HepG2 (cell line): ENCODE measurements around the gene SSPN. TPM values are rescaled to one million over a fixed set of nuclear protein-coding genes. Genes with fewer than 3 reads are reported as not detected.

Experiments used
- ATAC-seq: fragments of 200-7000 bp; cut with Tn5 transposase; 3 replicates; pipeline ENCODE4 v1.9.1; 2020; ENCODE audit warnings: mild to moderate bottlenecking, moderate library complexity
- BruUV-seq: library from RNA; stranded (reverse); fragments of 400-500 nt; replicated peaks from 2 replicates; lab custom pipeline; 2021; lab: Mats Ljungman, UMichigan
- CTCF ChIA-PET: fragments of 300-600 bp; formaldehyde crosslinking; extraction: SDS; loops from one replicate; lab custom pipeline; 2021; ENCODE audit warnings: low total read pairs, inconsistent platforms, low intra/inter-chr PET ratio; lab: Yijun Ruan, JAX
- POLR2A ChIA-PET: fragments of 350-600 bp; sonication (Branson Sonifier 250); formaldehyde crosslinking; loops from one replicate; lab custom pipeline; 2020; ENCODE audit warnings: antibody characterized with exemption, inconsistent platforms; lab: Yijun Ruan, JAX
- DNase-seq: peaks from one replicate; pipeline ENCODE4 v3.0.0-alpha.2; 2015; ENCODE audit warnings: low spot score
- FAIRE-seq: peaks from 3 replicates; lab custom pipeline; 2011; peaks lifted over from hg19 to GRCh38; lab: Jason Lieb, UNC
- H2AFZ ChIP-seq: one replicate; pipeline ENCODE4 v1.6.1; 2011; ENCODE audit warnings: low read length, inconsistent platforms
- H3K27ac ChIP-seq: fragments of 300-600 bp; 3 replicates; pipeline ENCODE4 v1.8.0; 2011; ENCODE audit warnings: mixed run types, mild to moderate bottlenecking, mixed read lengths, low read length, inconsistent platforms; ENCODE audit not compliant: insufficient read depth; ENCODE audit errors: extremely low read length
- H3K27me3 ChIP-seq, 2 experiments: fragments of 200-600 bp in 1 of 2; 2 replicates in 1 of 2; 3 replicates in 1 of 2; pipeline versions ENCODE4 v1.6.0 to v1.8.0; 2011; ENCODE audit warnings: low read length in 2 of 2, mild to moderate bottlenecking in 2 of 2, moderate library complexity in 2 of 2, inconsistent platforms in 1 of 2; ENCODE audit not compliant: insufficient read depth in 2 of 2, control insufficient read depth in 1 of 2
- H3K36me3 ChIP-seq, 2 experiments: fragments of 200-600 bp in 1 of 2; replicated peaks in 1 of 2; 2 replicates in 1 of 2; 3 replicates in 1 of 2; pipeline versions ENCODE4 v1.5.1 to v1.8.0; 2011; ENCODE audit warnings: low read length in 2 of 2, inconsistent platforms in 1 of 2; ENCODE audit not compliant: insufficient read depth in 2 of 2, control insufficient read depth in 1 of 2
- H3K4me1 ChIP-seq: 2 replicates; pipeline ENCODE4 v1.5.1; 2012; ENCODE audit warnings: low read length, inconsistent platforms; ENCODE audit not compliant: insufficient read depth
- H3K4me2 ChIP-seq: 2 replicates; pipeline ENCODE4 v1.6.0; 2011; ENCODE audit warnings: low read depth, low read length, inconsistent platforms
- H3K4me3 ChIP-seq, 3 experiments: fragments of 200-600 bp in 1 of 3; sonication (generic), shearing (Covaris generic) in 1 of 3; replicated peaks in 1 of 3; 2 replicates each; pipeline ENCODE4 v1.5.1; 2011 to 2016; ENCODE audit warnings: low read length in 3 of 3, inconsistent platforms in 2 of 3, low read depth in 2 of 3, mild to moderate bottlenecking in 2 of 3, control low read depth in 1 of 3, mixed read lengths in 1 of 3; ENCODE audit not compliant: insufficient read depth in 1 of 3
- H3K79me2 ChIP-seq: one replicate; pipeline ENCODE4 v1.6.1; 2011; ENCODE audit warnings: low read length, inconsistent platforms; ENCODE audit not compliant: insufficient read depth
- H3K9ac ChIP-seq: 2 replicates; pipeline ENCODE4 v1.6.0; 2011; ENCODE audit warnings: mild to moderate bottlenecking, low read depth, low read length, inconsistent platforms; ENCODE audit not compliant: insufficient read depth
- H3K9me3 ChIP-seq: 2 replicates; pipeline ENCODE4 v1.5.1; 2012; ENCODE audit warnings: mild to moderate bottlenecking, low read length
- H4K20me1 ChIP-seq: 2 replicates; pipeline ENCODE4 v1.6.0; 2011; ENCODE audit warnings: inconsistent platforms, mild to moderate bottlenecking, low read length, moderate library complexity; ENCODE audit not compliant: insufficient read depth
- DNMT1 ChIP-seq: sonication (generic); formaldehyde crosslinking; IDR thresholded peaks from 2 replicates; pipeline ENCODE4 v1.5.1; 2020; ENCODE audit warnings: mild to moderate bottlenecking, missing genetic modification reagents
- HOMEZ ChIP-seq: IDR thresholded peaks from 2 replicates; pipeline ENCODE4 v1.6.1; 2016; ENCODE audit warnings: low read depth
- MBD4 ChIP-seq: IDR thresholded peaks from 2 replicates; pipeline ENCODE4 v1.6.1; 2012; ENCODE audit warnings: low read length, inconsistent platforms, borderline replicate concordance
- MTA1 ChIP-seq: sonication (generic); formaldehyde crosslinking; IDR thresholded peaks from 2 replicates; pipeline ENCODE4 v1.4.0; 2020; ENCODE audit warnings: missing genetic modification reagents, mild to moderate bottlenecking, borderline replicate concordance
- NFIB ChIP-seq: sonication (generic); formaldehyde crosslinking; IDR thresholded peaks from 2 replicates; pipeline ENCODE4 v1.9.0; 2021; ENCODE audit warnings: missing genetic modification reagents, mild to moderate bottlenecking, borderline replicate concordance
- NR1H2 ChIP-seq: sonication (generic); formaldehyde crosslinking; IDR thresholded peaks from 2 replicates; pipeline ENCODE4 v1.8.1; 2022; ENCODE audit warnings: low read depth, missing genetic modification reagents, borderline replicate concordance
- ONECUT2 ChIP-seq: sonication (generic); formaldehyde crosslinking; IDR thresholded peaks from 2 replicates; pipeline ENCODE4 v1.4.0; 2020; ENCODE audit warnings: missing genetic modification reagents
- THYN1 ChIP-seq: sonication (generic); formaldehyde crosslinking; IDR thresholded peaks from 2 replicates; pipeline ENCODE4 v1.8.1; 2023; ENCODE audit warnings: low read depth, mild to moderate bottlenecking, moderate library complexity, missing genetic modification reagents, borderline replicate concordance
- ZNF335 ChIP-seq: sonication (generic); formaldehyde crosslinking; IDR thresholded peaks from 2 replicates; pipeline ENCODE4 v1.4.0; 2020; ENCODE audit warnings: missing genetic modification reagents
- ZNF501 ChIP-seq: sonication (generic); formaldehyde crosslinking; IDR thresholded peaks from 2 replicates; pipeline ENCODE4 v1.5.1; 2020; ENCODE audit warnings: mild to moderate bottlenecking, moderate library complexity, missing genetic modification reagents
- ZNF747 ChIP-seq: sonication (generic); formaldehyde crosslinking; IDR thresholded peaks from 2 replicates; pipeline ENCODE4 v1.8.1; 2023; ENCODE audit warnings: missing genetic modification reagents, mild to moderate bottlenecking, borderline replicate concordance
- ZUFSP ChIP-seq: sonication (generic); formaldehyde crosslinking; IDR thresholded peaks from 2 replicates; pipeline ENCODE4 v1.9.0; 2021; ENCODE audit warnings: missing genetic modification reagents, mild to moderate bottlenecking, borderline replicate concordance
- WGBS: methylation state at CpG from one replicate; pipeline ENCODE4 v1.1.6; 2017; ENCODE audit warnings: low lambda C conversion rate; 5-methylcytosine and 5-hydroxymethylcytosine counted together
- in situ Hi-C: cut with HindIII; loops from 2 replicates; pipeline ENCODE4 v1.10.0; 2017; ENCODE audit warnings: low pct_unique_long_range_greater_than_20kb; ENCODE audit not compliant: extremely low pct_ligation_motif_present
- intact Hi-C: fragments of 100-400 bp; cut with micrococcal nuclease; formaldehyde crosslinking; loops from one replicate; pipeline ENCODE4 v1.10.0; 2022; ENCODE audit not compliant: unreplicated experiment
- polyA plus RNA-seq, 8 experiments: library from polyadenylated mRNA; depleted of rRNA in 3 of 8; stranded (reverse) in 7 of 8; unstranded in 1 of 8; fragments of >200 nt; fragmentation: Illumina TruSeq in 4 of 8; extraction: Trizol in 4 of 8; gene quantifications; 2 replicates each; pipeline versions ENCODE4 v1.2.1 to v1.2.3, GENCODE V29; 2011 to 2016; ENCODE audit warnings: low read depth in 4 of 8, missing spikeins in 1 of 8, mixed read lengths in 1 of 8; ENCODE audit not compliant: insufficient read depth in 1 of 8
- total RNA-seq, 5 experiments: library from RNA; depleted of rRNA; stranded (reverse); fragments of >200 nt; fragmentation: Illumina TruSeq; extraction: Trizol; gene quantifications; 2 replicates each; pipeline ENCODE4 v1.2.3, GENCODE V29; 2016; ENCODE audit warnings: low read depth in 1 of 5

SSPN gene
- total and polyA plus RNA-seq, 2 of the 13 experiments (the other 11 are each of a cell fraction or from before 2014, with no cell fraction given) = not detected

GRCh38 chr12:26149968-26150500 is 45.3 kb upstream of the SSPN start:
- no peak overlapping the region for H3K9ac ChIP-seq
- WGBS = 14% methylated on average over 5 of the region's 5 CpGs
- FAIRE-seq (no peak), DNase-seq (no peak), ATAC-seq (no peak)
- CTCF ChIA-PET = no interaction called here
- no peaks in the 10 kb centered on the region for H3K79me2 ChIP-seq
- no peak overlapping the region for H2AFZ ChIP-seq
- H3K36me3 ChIP-seq = no peaks in the 10 kb centered on the region
- H4K20me1 ChIP-seq = no peaks in the 10 kb centered on the region
- no peak overlapping the region for H3K4me2 ChIP-seq
- POLR2A ChIA-PET = no interaction called here
- intact Hi-C loops = no loop called here
- H3K4me3 ChIP-seq = no peak overlapping the region
- no peaks in the 10 kb centered on the region for H3K9me3 ChIP-seq
- 0 out of 5 replicates have a peak, but pooled peaks cover 0 to 6% of the 10 kb centered on the region in 2 experiments for H3K27me3 ChIP-seq
- in situ Hi-C loops = no loop called here
- H3K27ac ChIP-seq = no peak overlapping the region
- H3K4me1 ChIP-seq = peaks cover 16% of the 10 kb centered on the region
- no TSS peak for BruUV-seq
- TF ChIP-seq ZNF501 (CRISPR knock-in tag) (no peak), HOMEZ (CRISPR knock-in tag) (no peak), DNMT1 (no peak), ONECUT2 (CRISPR knock-in tag) (no peak), THYN1 (CRISPR knock-in tag) (no peak), MTA1 (CRISPR knock-in tag) (no peak), ZNF335 (CRISPR knock-in tag) (no peak), NFIB (CRISPR knock-in tag) (no peak), ZUFSP (CRISPR knock-in tag) (no peak), NR1H2 (no peak), MBD4 (no peak), ZNF747 (no peak)
- TF ChIP-seq, all 625 proteins: peak for 0
